HG03469 (cell line): Measurements from ENCODE around the gene DBX2.
"Not testable (repeated sequence)": the region's sequence is repeated elsewhere in the genome, so short reads cannot be mapped to it uniquely, and the experiment has no call there.

Experiments used
- ATAC-seq: cut with Tn5 transposase; IDR thresholded peaks from one replicate; pipeline ENCODE4 v1.9.1; 2021; ENCODE audit warnings: mild to moderate bottlenecking, moderate library complexity, moderate number of reproducible peaks; ENCODE audit not compliant: unreplicated experiment

Gene DBX2

GRCh38 chr12:45050751-45051571 is at the start of gene DBX2:
DBX2 (minus strand) TSS chr12:45051099; CDS start chr12:45050927, 172 bp downstream.
- no peak for ATAC-seq

- no peak for ATAC-seq
These were observed 47.9 kb upstream of the DBX2 start for GRCh38 chr12:45098766-45099165.

GRCh38 chr12:45095417-45095816 is 44.5 kb upstream of the DBX2 start:
- not testable (repeated sequence) for ATAC-seq

- ATAC-seq = no peak
These were observed 42.2 kb upstream of the DBX2 start for GRCh38 chr12:45093051-45093450.

DNA sequence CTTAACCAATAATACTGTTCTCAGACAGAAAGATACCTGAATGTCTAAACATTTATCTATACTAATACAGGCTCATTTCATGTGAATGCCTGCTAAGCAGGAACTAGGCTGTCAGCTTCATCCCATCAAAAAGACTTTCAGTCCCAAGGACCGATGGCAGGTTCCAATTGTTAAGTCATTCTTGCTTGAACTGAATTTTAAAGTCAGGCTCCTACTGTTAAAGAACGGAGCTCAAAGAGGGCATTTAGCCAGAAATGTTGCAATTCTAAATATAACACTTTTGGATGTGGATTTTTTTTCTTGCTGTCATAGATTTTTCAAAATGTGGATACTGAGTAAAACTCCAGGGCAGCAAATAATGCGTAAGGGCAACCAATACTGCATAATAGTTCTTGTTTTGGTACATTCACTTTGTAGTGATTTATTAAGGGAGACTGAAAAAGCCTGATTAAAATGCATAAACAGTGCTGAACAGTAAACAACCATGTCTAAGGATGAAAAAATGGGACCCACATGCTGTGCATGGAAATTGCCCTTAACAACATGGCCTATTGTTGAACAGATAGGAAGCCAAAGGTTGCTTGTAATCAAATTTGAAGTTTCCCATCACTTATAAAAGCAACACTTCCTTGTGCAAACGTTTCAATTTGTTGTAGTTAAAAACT is 38.6 kb upstream of the DBX2 start:
- no peak for ATAC-seq

DNA sequence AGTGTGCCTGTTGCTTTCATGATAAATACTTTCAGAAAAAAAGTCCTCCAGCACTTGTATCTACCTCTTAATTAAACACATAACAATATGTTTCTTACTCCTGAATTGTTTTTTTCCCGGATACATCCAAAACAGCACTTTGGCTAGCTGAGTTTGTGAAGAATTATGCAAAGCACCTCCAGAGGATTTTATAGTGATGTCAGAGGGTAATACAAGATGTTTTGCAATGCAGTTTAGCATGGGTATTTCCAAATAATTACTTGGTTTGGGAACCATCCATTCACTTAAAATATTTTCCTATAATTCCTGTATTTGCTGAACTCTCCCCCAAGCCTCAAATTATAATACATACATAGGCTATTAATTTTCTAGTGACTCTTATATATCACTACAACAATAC is 37.7 kb upstream of the DBX2 start:
- ATAC-seq = no peak

GRCh38 chr12:45084248-45084647 is 33.3 kb upstream of the DBX2 start:
- not testable (repeated sequence) for ATAC-seq

DNA sequence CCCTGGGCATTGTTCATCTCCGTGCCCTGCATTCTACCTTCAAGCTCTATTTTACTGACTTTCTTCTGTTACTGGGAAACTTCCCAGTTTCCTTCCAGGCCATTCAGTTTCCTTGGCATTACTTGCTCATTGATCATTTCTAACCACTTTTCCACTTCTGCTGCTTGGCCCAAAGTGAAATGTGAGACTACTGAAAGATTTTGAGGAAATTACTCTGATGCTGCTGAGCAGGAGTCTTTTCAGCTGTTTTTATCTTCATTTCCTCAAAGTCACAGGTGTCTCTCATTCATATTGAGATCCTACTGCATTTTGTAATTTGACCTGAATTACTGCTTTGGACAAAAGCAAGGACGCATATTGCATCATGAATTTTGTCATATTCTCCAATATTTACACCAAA is 26.4 kb upstream of the DBX2 start:
- no peak for ATAC-seq

DNA sequence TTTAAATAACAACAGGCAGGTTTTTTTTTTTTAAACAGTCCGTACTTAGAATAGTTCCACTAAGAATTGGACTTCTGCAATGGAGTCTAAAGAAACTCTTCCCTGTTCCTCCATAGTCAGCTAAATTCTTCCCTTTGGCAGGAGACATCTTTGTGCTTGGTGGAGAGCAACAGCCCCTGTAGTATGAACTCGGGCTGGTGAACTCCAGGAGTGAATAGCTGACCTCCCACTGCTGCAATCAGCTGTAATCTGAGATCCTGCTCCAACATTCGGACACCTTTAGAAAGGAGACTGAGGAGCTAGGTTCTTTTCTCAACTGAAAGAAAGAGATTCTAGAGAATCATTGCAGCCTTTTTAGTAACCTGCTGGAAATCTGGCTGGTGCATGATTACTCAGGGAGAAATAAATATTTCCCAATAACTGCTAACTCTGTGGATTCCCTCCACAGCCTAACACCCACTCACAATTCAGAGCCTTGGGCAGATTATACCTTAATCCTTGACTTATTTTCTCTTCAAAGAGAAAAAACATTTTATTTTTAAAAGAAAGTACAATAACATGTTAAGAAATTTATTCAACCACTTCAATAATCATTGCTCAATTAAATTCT is 25.6 kb upstream of the DBX2 start:
- no peak for ATAC-seq

DNA sequence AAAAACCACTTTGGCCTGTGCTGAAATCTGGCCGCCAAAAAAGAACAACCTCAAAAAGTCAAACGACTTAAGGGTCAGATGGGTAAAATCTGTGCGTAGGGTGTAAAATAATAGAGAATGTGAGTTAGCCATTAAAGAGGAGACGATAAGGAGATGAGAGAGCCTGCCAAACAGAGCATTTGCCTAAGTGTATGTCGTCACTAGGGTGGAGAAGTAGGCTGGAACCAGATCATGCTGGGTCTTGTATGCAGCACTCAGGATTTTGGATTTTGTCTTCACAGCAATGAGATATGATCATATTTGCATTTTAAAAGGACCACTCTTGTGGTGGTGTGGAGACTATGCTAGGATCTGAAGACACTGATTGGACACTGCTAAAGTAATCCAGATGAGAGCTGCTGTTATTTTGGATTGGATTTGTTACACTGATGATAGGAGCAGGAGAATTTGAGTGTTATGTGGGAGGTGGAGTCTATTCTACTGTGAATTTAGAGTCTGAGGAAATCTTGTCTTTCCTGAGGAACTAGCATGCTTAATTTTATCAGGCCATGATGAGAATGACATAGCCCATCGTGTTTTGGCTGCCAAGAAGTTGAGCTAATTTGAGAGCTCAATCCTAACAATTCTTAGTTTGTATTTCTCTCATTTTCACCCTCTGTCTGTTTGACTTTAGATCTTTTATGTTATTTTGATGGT is 24.8 kb upstream of the DBX2 start:
- ATAC-seq = no peak

GRCh38 chr12:45065125-45065626 is 14.3 kb upstream of the DBX2 start:
- no peak for ATAC-seq

DNA sequence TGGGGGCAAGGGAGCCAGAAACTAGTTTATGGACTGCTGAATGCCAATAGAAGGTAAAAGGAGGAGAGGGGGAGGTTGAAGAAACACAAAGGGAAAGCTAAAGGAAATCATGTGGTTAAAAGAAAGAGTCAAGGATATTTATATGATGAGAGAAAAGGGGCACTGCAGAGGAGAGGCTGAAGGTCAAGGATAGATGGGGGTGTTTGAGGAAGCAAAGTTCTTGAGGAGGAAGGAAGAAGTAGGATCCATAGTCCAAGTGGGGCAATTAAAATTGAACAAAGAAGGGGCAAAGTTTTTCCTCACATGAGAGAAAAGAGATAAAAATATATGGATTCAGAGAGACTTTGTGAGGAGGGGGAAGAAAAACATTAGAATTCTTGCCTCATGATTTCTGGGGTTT is 10.1 kb upstream of the DBX2 start:
- no peak for ATAC-seq

DNA sequence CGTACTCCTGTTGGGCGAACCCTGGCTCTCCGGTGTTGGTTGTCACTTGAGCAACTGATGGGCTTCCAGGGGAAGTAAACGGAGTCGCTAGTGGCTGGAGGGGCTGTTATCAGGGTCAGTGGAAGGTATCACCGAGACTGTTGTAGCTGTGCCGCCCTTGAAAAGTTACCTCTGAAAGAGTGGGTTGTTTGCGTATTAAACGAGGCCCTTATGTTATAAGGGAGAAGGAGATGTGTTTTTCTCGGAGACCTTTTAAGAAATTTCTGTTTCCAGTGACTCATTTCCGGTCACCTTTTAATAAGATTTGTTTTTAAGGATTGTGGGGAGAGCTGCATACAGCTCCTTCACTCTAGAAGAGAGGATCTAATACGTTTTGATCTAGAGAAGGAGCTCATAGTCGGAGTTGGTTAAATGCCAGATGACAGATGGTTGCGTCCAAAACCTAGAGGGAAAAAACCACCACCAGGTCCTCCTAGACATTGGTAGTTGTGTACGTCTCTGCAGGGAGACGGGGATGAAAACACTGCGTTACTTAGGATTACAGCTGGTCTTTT is 750 bp upstream of the DBX2 start:
- ATAC-seq = no peak

DNA sequence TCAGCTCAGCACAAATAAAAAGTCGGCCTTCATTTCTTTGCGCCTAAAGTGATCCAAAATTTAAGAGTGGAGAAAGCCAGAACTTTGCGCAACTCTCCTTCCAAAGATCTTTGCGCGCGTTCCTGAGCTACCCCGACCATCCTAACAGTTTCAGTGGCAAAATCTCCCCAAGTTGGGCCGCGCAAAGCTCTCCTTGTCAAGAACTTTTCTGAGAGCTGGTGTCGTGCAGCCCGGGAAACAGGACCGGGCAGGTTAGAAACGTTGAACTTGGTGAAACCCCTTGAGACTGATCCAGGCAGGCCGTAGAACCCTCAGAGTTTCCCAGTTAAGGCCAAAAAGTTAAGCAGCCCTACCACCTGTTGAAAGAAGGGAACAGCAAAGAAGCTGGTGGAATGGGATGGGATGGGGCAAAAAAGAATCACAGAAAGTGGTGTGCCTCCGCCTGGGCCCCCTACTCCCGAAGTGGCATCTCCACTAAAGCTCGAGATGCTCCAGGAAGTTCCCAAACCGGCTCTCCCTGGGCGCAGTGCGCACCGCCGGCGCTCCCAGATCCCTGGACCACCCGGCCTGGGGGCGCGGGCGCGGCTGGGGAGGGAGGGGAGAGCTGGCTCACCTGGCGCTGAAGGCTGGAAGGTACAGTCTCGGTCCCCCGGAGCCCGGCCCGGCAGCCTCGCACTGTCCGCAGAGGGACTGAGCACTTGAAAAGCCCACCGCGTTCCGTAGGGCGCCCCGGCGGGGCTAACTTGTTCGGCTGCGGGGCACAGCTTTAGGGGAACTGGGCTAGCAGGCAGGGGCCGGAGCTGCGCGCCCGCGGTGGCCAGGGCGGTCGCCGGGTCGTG is 768 bp downstream of the DBX2 start:
- no peak for ATAC-seq

- no peak for ATAC-seq
These were observed 8.3 kb downstream of the DBX2 start for GRCh38 chr12:45042599-45042998.

GRCh38 chr12:45040977-45041376 is 9.9 kb downstream of the DBX2 start:
- ATAC-seq = no peak

- ATAC-seq = no peak
These were observed 11.1 kb downstream of the DBX2 start for GRCh38 chr12:45039757-45040156.

GRCh38 chr12:45034861-45035265 is 16.0 kb downstream of the DBX2 start:
- ATAC-seq = no peak

GRCh38 chr12:45017916-45018315 is 33.0 kb downstream of the DBX2 start:
- no peak for ATAC-seq

GRCh38 chr12:45014396-45014795 is 36.5 kb downstream of the DBX2 start:
- no peak for ATAC-seq
